GF-D8 (cell line): ENCODE results near the gene LRRC32.
"Not testable (repeated sequence)": the region's sequence is repeated elsewhere in the genome, so short reads cannot be mapped to it uniquely, and the experiment has no call there.

ENCODE experiments used
- DNase-seq: peaks from one replicate; lab custom pipeline; 2025; lab: John Stamatoyannopoulos, UW

The LRRC32 gene

GRCh38 chr11:76610871-76611475 lies 59.6 kb downstream of the LRRC32 start:
- DNase-seq: no peak

- no peak for DNase-seq
Measured at GRCh38 chr11:76610371-76610770, 60.2 kb downstream of the LRRC32 start.

GRCh38 chr11:76609736-76610370 lies 60.7 kb downstream of the LRRC32 start:
- DNase-seq: no peak

- not testable (repeated sequence) for DNase-seq
Measured at GRCh38 chr11:76608879-76609460, 61.6 kb downstream of the LRRC32 start.

- not testable (repeated sequence) for DNase-seq
Measured at GRCh38 chr11:76608228-76608627, 62.3 kb downstream of the LRRC32 start.
